Measurements from ENCODE around the gene SGPP1. TPM values are rescaled to one million over a fixed set of nuclear protein-coding genes. Genes with fewer than 3 reads are reported as not detected.
"Not testable (repeated sequence)": the region's sequence is repeated elsewhere in the genome, so short reads cannot be mapped to it uniquely, and the experiment has no call there.

The SGPP1 gene, protein sequence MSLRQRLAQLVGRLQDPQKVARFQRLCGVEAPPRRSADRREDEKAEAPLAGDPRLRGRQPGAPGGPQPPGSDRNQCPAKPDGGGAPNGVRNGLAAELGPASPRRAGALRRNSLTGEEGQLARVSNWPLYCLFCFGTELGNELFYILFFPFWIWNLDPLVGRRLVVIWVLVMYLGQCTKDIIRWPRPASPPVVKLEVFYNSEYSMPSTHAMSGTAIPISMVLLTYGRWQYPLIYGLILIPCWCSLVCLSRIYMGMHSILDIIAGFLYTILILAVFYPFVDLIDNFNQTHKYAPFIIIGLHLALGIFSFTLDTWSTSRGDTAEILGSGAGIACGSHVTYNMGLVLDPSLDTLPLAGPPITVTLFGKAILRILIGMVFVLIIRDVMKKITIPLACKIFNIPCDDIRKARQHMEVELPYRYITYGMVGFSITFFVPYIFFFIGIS
- 15.8 and 17.4 TPM in 2 replicates for total RNA-seq
- polyA plus RNA-seq (2012): 7.4 TPM

DNA sequence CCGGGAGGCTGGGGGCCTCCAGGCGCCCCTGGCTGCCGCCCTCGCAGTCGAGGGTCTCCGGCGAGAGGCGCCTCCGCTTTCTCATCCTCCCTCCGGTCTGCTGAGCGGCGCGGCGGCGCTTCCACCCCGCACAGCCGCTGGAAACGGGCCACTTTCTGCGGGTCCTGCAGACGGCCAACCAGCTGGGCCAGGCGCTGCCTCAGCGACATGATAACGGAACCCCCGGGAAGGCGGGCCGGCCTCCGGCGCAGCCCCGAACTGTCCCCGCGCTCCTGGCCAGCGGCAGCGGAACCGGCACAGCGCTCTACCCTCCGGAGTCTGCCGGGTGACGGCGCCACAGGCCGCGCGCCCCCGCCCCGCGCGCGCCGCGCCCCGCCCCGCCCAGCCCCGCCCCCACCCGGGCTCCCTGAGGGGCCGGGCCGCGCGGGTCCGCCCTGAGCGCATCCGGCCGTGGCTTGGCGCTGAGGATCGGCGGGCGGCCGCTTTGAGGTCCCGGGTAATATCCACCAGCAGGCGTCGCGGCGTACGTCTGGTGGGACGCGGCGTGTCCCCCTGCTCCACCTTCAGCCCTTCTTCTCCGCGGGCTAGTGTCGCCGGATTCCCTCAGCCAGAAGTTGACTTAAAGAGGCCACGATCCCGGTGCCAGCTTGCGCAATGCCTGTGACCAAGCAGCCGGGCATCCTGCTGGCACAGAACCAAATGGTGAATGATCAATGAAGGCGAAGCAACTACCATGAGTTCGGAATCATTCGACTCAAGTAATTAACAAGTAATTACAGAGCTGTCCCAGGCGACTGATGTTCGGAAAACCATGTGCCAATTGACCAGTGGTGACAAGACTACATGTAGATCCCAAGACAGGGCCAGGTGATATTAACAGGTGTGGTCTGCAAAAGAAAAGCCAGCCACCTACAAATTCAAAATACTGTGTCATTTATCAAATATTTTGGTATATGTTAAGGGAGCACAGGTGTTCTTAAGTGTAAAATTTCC, at the start of gene SGPP1:
Gene SGPP1 (minus strand): TSS at position 330 of the 993 bp plus-strand sequence. CDS start 121 bp downstream, at position 209.
- DNase-seq (ENCODE audit: low read depth): peak; percentile 78

DNA sequence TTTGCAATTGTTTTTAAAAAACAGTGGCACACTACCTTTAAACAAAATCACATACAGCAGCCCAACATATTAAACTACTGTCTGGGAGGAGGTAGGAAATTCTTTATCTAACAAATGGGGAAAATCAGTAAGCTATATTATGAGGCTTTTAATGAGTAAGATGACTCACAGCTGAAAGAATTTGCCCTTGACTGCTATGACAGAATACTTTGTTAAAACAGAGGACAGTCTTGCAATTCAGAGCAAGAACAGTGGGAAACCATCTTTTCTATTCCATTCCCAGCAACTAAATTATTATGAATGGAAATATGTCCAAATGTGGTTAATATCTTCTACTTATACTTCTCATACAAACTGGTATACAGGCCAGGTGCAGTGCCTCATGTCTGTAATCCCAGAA, 49.2 kb upstream of the SGPP1 start:
- DNase-seq (ENCODE audit: low read depth): no peak

DNA sequence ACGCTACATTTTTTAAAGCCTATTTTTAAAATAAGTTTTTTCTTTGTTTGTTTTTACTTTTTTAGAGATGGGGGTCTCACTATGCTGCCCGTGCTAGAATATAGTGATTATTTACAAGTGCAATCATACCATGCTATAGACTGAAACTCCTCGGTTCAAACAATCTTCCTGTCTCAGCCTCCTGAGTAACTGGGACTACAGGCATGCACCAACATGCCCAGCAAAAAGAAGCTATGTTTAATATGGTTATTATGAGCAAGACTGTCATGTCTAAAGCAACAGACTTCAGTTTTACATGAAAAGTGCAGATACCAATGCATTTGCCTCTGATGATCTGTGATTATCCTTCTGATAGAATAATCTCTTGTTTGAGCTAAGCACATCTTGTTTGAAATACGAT, 45.6 kb upstream of the SGPP1 start:
- no peak for DNase-seq (ENCODE audit: low read depth)

DNA sequence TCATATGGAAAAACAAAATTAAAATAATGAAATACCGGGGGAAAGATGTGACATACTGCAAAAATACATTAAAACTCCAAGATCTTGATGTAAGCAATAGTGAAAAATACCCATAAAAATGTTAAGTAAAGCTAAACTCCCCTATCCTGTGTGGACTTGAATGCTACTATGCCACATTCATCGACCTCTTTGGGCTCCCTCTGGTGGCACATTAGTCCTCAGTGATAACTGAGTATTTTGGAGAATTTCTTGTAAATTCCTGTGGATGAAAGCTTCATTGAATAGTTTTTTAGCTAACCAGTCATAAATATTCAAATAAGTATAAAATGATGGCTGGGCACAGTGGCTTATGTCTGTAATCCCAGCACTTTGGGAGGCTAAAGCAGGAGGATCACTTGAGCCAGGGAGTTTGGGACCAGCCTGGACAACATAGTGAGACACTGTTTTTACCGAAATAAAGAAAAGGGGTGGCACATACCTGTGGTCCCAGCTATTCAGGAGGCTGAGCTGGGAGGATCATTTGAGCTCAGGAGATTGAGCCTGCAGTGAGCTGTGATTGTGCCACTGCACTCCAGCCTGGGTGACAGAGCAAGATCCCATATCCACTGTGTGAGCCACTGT, 42.4 kb upstream of the SGPP1 start:
- DNase-seq (ENCODE audit: low read depth): peak; percentile 64

DNA sequence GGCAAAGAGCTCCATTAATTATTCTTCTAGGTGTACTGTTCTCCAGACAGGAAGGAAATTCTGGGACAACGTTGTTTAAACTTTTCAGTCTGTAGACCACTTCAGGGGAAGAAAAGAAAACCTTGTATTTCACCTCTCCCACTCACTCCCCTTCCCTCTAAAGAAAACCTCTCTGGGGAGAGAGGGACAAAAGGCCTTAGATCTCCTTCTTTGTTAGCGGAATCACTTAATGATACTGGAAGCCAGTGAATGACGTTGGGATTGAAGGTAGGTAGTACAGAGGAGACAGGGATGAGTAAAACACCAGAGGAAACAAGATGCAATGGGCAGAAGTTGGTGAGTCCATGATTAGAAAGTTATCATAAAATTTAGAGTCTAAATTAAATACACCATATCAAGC, 38.7 kb upstream of the SGPP1 start:
- DNase-seq (ENCODE audit: low read depth): no peak

DNA sequence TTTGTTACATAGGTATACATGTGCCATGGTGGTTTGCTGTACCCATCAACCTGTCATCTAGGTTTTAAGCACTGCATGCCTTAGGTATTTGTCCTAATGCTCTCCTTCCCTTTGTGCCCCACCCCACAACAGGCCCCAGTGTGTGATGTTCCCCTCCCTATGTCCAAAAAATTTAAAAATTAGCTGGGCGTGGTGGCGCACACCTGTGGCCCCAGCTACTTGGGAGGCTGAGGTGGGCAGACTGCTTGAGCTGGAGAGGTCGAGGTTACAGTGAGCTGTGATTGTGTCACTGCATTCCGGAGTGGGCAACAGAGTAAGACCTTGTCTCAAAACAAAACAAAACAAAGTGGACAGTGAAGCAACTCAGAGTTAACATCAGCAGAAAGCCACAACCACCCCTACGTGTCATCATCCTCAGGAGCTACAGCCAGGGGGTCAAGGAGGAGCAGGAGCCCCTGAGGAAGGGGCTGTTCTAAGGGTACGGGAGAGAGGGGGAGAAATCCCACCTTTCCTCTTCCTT, 36.8 kb upstream of the SGPP1 start:
- DNase-seq (ENCODE audit: low read depth): no peak

DNA sequence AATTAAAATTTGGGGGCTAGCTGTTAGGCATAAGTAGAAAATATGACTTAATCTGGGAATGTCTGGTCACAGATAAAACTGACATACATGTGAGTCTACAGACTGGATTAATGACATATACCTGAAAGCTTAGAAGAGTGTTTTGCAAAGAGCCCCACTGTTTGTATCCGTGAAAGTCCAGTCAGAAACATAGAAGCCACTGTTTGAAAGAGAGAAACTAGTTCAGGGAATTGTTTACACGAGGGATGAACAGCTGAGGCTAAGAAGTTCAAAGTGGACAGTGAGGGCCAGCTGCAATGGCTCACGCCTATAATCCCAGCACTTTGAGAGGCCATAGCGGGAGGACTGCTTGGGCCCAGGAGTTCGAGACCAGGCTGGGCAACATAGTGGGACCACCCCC, 36.2 kb upstream of the SGPP1 start:
- DNase-seq (ENCODE audit: low read depth): peak; percentile 40

DNA sequence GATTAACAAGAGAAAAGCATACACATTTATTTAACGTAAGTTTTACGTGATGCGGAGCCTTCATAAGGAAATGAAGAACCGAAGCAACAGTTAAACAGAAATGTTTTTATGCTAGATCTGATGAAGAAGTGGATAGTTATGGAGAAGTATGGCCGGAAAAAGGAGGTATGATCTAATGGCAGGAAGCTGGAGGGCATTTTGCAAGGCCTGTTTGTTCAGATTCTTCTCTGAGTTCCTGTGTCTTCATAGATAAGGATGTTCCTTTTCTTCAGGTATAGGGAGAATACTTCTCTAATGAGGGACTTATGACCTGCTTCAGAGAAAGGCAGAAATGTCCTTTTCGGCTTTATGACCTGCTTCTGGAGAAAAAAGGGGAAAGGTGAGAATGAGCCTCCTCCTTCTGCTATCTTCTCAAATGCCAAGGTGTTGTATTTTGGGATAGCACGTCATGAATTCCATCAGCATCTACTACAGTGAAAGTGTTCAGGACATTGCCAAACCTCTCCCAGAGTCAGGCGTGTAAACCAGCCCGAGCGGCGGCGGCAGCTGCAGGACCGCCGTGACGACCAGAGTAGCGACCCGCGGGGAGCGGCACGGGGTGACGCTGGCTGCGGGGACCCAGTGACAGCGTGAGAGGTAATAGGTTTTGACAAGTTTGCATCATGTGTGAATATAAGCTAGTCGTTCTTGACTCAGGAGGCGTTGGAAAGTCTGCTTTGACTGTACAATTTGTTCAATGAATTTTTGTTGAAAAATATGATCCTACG, 33.7 kb upstream of the SGPP1 start:
- DNase-seq (ENCODE audit: low read depth): no peak

DNA sequence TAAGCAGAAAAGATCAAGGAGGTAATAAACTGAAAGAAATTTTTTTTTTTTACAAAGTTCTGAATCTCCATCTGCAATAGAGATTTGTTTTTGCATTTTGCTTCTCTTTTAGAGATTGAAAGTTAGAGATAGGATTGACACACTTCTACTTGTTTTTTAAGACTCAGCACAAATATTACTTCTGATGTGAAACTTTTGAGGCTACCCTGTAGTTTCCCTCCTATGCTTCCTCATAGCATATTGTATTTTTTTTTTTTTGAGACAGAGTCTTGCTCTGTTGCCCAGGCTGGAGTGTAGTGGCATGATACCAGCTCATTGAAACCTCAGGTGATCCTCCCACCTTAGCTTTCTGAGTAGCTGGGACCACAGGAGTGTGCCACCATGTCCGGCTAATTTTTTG, 32.1 kb upstream of the SGPP1 start:
- DNase-seq (ENCODE audit: low read depth): no peak

DNA sequence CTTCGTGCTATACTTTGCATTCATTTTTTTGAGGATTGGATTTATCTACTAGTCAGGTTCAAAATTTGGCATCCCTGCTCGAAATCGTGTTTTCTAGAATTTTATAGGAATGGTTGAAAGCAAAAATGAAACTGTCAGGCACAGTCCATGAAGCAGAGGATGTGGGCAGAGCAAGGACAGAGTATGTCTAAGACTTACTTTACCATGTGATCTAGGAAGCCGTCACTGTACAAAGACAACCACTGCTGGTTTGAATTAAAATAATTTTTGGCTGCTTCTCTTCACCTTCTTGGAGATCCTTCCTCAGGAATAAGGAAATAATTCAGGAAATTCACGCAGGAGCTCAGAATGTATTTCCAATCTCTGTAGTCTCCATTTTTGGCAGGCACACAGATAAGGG, 31.6 kb upstream of the SGPP1 start:
- DNase-seq (ENCODE audit: low read depth): no peak

DNA sequence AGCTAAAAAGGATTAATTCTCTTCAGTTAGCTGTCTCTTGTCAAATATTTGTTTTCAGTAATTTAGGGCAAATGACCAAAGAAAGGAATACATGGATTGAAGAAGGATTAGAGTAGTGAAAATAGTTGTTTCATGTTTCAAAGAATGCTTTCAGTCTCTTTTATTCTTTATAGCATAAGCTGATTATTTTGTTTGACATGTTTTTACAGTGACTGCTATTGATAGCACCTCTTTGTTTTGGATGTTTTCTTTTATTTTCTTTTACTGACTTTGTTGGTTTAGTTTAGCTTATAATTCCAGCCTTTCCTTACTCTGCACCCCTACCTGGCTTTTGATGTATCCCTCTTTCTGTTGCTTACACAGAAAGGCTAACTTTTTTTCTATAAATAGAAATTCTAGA, 29.3 kb upstream of the SGPP1 start:
- no peak for DNase-seq (ENCODE audit: low read depth)

DNA sequence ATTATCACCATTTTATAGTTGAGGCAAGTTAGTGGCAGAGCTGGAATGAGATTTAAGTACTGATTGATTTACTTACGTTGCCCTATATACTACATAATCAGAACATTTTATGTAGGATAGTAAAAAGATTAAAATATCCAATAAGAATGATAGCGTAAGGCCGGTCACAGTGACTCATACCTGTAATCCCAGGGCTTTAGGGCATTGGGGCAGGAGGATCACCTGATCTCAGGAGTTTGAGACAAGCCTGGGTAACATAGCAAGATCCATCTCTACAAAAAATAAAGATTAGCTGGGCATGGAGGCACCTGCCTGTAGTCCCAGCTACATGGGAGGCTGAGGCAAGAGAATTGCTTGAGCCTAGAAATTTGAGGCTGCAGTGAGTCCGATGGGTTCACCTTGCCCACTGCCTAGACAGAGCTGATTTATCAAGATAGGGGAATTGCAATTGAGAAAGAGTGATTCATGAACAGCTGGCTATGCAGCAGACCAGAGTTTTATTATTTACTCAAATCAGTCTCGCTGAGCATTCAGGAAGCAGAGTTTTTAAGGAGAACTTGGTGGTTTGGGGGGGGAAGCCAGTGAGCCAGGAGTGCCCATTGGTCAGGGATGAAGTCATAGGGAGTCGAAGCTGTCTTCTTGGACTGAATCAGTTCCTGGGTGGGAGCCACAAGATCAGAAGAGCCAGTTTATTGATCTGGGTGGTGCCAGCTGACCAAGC, 24.7 kb upstream of the SGPP1 start:
- DNase-seq (ENCODE audit: low read depth): peak; percentile 66

DNA sequence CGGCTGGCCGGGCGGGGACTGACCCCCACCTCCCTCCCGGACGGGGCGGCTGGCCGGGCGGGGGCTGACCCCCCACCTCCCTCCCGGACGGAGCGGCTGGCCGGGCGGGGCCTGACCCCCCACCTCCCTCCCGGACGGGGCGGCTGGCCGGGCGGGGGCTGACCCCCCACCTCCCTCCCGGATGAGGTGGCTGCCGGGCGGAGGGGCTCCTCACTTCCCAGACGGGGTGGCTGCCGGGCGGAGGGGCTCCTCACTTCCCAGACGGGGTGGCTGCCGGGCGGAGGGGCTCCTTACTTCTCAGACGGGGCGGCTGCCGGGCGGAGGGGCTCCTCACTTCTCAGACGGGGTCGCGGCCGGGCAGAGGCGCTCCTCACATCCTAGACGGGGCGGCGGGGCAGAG, 23.2 kb upstream of the SGPP1 start:
- not testable (repeated sequence) for DNase-seq (ENCODE audit: low read depth)

DNA sequence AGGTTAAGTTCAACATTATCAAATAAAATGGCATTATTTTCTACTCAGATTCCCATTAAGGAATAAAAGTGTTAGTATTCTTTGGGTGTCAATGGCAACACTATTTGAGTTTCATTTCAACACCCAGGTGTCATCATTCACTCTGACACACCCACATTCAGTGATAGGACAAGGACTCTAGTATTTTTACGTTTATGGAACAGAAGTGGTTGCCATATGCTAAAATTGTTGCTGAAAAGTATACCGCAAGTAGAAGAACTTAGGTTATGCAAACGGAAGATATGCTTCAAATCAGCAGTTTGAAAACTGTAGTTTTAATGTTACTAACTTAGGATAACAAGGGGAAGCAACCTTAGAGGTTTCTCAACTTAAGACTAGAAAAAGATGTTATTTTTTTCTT, 20.0 kb upstream of the SGPP1 start:
- no peak for DNase-seq (ENCODE audit: low read depth)

DNA sequence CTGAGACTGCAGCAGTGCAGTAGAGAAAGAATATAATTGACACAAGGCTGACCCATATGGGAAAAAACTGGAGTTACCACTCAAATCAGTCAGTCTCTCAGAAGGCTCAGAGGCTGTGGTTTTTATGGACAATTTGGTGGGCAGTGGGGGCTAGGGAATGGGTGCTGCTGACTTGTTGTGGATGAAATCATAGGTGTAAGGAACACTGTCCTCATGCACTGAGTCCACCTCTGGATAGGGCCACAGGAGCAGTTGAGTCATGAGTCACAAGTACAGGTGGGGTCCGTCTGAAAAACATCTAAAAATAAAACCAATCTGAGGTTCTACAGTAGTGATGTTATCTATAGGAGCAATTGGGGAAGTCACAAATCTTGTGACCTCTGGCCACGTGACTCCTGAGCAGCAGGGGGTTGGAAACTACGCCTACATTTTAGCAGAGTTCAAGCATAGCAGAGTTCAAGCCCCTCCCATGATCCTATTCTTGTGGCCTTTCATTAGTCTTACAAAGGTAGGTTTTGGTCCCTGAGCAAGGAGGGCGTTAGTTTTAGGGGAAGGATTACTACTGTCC, 18.1 kb upstream of the SGPP1 start:
- no peak for DNase-seq (ENCODE audit: low read depth)

DNA sequence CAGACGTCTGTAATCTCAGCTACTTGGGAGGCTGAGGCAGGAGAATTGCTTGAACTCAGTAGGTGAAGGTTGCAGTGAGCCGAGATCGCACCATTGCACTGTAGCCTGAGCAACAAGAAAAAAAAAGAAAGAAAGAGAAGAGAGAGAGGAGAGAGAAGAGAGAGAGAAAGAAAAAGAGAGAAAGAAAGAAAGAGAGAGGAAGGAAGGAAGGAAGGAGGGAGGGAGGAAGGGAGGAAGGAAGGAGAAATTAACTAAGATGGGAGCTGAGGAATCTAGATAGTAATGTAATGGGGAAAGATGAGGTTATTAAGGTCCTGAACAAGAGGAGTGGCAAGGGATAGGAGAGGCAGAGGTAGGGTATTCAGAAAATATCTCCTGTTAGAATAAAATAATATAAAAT, 17.4 kb upstream of the SGPP1 start:
- no peak for DNase-seq (ENCODE audit: low read depth)

DNA sequence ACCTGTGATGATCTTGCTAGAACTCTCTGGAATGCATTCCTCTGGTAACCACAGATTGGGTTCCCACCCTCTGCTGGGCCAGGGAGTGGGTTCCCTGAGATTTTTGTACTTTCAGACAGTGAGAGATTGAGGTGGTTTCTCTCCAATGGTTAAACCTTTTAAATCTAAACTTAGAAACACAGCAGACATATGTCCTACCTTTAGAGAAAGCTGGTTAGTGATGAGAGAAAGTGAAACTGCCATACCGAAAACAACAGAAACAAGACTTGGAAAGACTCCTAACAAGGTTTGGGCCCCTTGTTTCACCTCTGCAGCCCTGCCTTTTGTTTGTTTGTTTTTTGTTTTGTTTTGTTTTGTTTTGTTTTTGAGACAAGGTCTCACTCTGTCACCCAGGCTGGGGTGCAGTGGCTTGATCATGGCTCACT, 9.7 kb upstream of the SGPP1 start:
- DNase-seq (ENCODE audit: low read depth): no peak

DNA sequence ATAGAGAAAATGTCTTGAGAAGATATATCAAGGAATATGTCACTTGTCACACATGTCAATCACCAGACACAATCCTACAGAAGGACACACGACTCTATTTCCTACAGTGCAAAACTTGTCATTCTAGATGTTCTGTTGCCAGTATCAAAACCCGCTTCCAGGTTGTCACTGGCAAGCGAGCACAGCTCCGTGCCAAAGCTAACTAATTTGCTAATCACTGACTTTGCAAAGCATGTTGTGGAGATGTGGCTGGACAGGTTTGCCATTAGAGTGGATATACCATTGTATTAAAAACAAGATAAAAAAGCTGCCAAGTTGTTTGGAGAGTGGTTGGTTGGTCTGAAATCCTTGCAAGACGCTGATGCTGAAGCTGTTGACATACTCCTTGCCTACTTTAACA, 7.9 kb upstream of the SGPP1 start:
- no peak for DNase-seq (ENCODE audit: low read depth)

DNA sequence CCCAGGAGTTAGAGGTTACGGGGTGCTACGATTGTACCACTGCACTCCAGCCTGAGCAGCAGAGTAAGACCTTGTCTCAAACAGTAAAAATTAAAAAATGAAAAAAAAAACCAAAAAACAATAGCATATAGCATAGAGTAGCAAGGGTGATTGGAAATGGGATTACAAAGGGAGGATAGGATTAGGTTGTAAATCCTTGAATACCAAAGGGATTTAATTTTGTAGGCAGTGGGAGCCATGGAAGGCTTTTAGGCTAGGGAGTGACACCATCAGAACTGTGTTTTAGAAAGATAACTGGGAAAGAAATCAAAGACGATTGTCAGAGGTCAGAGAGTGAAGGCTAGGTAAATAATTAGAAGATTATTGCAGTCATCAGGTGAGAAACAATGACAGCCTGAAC, 2.8 kb upstream of the SGPP1 start:
- DNase-seq (ENCODE audit: low read depth): no peak
